ENCODE results near the gene ZHX3.
"Not testable (repeated sequence)": the region's sequence is repeated elsewhere in the genome, so short reads cannot be mapped to it uniquely, and the experiment has no call there.

The ZHX3 gene

GRCh38 chr20:41316051-41316450 is 1.5 kb downstream of the ZHX3 start:
- CTCF ChIA-PET, result interaction anchor here (4.0 kb wide), 1 partner anchor 10 kb away, joined by 19 read pairs; no protein-coding TSS in a partner anchor
- DNase-seq (ENCODE audit: extremely low spot score), result no peak
- POLR2A ChIA-PET, result no interaction called here
- no peak for TF ChIP-seq CTCF (IDR thresholded peaks at IDR 0.05; ENCODE audit: control extremely low read depth, extremely low read depth, low read depth, missing control alignments)

GRCh38 chr20:41314386-41314785 is 3.1 kb downstream of the ZHX3 start:
- TF ChIP-seq CTCF (IDR thresholded peaks at IDR 0.05; ENCODE audit: control extremely low read depth, extremely low read depth, low read depth, missing control alignments), result no peak
- POLR2A ChIA-PET, result no interaction called here

DNA sequence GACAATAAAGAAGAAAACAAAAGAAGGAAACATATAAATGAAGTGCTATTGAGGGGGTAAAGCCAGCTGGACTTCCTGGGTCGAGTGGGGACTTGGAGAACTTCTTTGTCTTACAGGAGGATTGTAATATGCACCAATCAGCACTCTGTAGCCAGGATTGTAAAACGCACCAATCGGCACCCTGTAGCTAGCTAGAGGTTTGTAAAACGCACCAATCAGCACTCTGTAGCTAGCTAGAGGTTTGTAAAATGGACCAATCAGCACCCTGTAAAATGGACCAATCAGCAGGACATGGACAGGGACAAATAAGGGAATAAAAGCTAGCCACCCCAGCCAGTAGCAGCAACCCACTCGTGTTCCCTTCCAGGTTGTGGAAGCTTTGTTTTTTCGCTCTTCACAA is 5.5 kb downstream of the ZHX3 start:
- CTCF ChIA-PET, result interaction anchor here (0.7 to 1.5 kb wide), 10 partner anchors 10 to 344 kb away, joined by 3 to 4 read pairs (median 3); no protein-coding TSS in a partner anchor
- POLR2A ChIA-PET; DNase-seq (ENCODE audit: extremely low spot score): not testable (repeated sequence)

More at GRCh38 chr20:41314386-41314785, 3.1 kb downstream of the ZHX3 start:
- CTCF ChIA-PET, result interaction anchor here (1.6 to 4.0 kb wide), 2 partner anchors 9 to 346 kb away, joined by 3 to 19 read pairs; no protein-coding TSS in a partner anchor
- no peak for DNase-seq (ENCODE audit: extremely low spot score)

DNA sequence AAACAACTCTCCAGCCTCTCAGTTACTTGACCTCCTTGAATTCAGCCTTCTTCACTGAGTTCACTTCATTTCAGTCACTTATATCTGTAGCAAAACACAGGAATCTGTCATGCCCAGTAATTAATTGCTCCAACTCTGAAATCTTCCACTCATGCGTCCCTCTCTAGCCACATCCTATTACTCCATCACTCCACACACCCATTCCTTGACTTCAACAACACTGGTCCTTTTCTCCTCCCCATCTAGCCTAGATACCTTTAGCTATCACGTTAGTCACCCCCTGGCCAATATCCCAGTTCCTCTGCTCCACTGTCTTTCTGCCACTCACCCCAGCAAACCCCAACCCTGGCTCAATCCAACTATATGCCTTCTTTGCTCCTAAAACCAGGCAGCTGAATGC is 7.7 kb downstream of the ZHX3 start:
- POLR2A ChIA-PET, result no interaction called here
- TF ChIP-seq CTCF (IDR thresholded peaks at IDR 0.05; ENCODE audit: control extremely low read depth, extremely low read depth, low read depth, missing control alignments), result no peak
- DNase-seq (ENCODE audit: extremely low spot score), result no peak
- CTCF ChIA-PET, result no interaction called here

- ChIA-PET POLR2A (no interaction called here), CTCF (interaction anchor here (0.8 to 2.0 kb wide), 3 partner anchors 71 to 214 kb away, joined by 3 to 5 read pairs (median 4); no protein-coding TSS in a partner anchor)
- TF ChIP-seq CTCF (IDR thresholded peaks at IDR 0.05; ENCODE audit: control extremely low read depth, extremely low read depth, low read depth, missing control alignments), result no peak
- no peak for DNase-seq (ENCODE audit: extremely low spot score)
Measured at GRCh38 chr20:41308726-41309413, 8.7 kb downstream of the ZHX3 start.

DNA sequence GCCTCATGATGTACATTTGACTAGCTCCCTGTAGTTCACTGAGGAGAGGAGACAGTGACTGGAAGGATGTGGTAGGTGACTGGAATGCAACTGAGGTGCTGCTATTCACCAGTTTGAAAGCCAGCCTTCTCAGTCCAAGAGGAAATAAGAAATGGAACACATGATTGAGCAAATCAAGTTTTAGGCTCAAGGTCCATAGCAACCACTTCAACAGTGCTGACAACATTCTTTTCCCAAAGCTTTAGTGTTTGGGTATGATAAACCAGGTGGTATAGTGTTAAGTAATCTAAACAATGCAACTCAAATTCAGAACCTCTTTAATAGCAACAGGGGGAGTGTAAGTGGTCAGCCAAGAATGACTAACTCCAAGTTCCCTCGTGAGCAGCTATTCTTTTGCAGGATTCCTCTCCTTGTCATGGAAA is 9.2 kb downstream of the ZHX3 start:
- no peak for TF ChIP-seq CTCF (IDR thresholded peaks at IDR 0.05; ENCODE audit: control extremely low read depth, extremely low read depth, low read depth, missing control alignments)
- POLR2A ChIA-PET, result no interaction called here
- DNase-seq (ENCODE audit: extremely low spot score), result no peak
- CTCF ChIA-PET, result interaction anchor here (0.8 to 2.5 kb wide), 5 partner anchors 32 to 214 kb away, joined by 3 to 15 read pairs (median 4); partner anchors contain the start of gene LPIN3

DNA sequence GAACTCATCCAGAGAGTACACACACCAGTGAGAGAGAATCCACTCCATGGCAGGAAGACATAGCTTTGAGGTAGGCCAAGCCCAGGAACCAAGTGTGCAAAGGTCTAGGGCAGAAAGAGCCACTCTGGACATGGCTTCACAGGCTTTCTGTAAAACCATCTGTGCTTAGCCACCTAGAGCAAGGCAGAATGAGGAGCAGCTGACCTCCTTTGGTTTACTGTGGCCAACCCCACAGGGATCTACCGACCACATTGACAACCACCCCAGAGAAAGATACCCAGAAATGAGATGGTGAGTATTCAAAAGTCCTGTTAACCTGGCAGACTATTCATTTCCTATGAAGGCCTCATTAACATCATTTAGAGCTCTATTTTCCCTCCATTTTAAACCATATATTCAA is 10.5 kb downstream of the ZHX3 start:
- CTCF ChIA-PET, result interaction anchor here (0.9 to 3.8 kb wide), 8 partner anchors 9 to 339 kb away, joined by 3 to 19 read pairs (median 4); partner anchors contain the start of genes LPIN3 and ZHX3
- no peak for TF ChIP-seq CTCF (IDR thresholded peaks at IDR 0.05; ENCODE audit: control extremely low read depth, extremely low read depth, low read depth, missing control alignments)

More for the DNA sequence above, 10.5 kb downstream of the ZHX3 start:
- POLR2A ChIA-PET, result interaction anchor here (0.6 kb wide), 1 partner anchor 16 kb away, joined by 4 read pairs; no protein-coding TSS in a partner anchor
- DNase-seq (ENCODE audit: extremely low spot score), result no peak

All from GM10248 (cell line).